Measurements from ENCODE around the gene RAB11A.
"Not testable (repeated sequence)": the region's sequence is repeated elsewhere in the genome, so short reads cannot be mapped to it uniquely, and the experiment has no call there.

RAB11A gene

DNA sequence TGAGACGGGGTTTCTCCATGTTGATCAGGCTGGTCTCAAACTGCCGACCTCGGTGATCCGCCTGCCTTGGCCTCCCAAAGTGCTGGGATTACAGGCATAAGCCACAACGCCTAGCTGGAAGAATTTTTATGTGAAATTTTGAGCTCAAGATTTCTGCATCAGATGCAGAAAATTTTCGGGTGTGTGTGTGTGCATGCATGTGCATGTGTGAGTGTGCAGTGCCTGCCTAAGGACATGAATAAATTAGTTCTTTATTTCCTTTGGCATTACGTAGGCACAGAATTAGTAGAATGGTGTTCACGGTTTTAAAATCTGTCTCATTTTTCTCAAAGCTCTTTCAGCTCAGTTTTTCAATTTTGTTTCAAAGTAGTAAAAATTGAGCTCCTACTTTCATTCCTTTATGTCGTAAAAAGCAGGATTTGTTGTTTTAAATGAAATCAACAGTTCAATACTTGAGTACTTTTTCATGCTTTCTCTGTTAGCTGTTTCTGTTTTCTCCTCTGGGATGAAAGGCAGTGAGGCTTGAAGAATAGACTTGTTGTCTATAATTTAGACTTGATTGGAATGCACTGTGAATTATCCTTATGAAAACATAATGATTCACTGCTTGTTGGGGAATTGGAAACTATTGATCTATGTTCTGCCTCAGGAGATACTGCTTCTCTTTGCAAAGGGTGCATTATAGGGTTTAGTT, 23.3 kb upstream of the RAB11A start:
- no peak for DNase-seq

DNA sequence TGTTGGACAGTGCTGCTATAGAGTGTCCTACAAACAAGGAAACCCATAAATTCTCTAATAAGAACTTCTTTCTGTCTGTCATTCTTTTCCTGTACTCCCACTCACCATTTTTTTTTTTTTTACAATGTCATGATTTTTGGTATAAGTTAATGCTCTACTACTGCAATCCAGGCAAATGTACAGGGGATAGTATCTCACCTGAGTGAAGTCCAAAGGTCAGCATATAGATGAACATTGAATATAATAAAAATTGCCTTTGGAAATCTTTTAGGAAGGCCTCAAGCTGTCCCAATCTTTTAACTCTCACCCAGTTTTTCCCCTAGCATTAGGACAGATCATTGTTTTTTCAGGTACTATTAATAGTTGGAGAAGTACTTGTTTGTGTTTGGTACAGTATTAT, 21.3 kb upstream of the RAB11A start:
- DNase-seq: no peak

DNA sequence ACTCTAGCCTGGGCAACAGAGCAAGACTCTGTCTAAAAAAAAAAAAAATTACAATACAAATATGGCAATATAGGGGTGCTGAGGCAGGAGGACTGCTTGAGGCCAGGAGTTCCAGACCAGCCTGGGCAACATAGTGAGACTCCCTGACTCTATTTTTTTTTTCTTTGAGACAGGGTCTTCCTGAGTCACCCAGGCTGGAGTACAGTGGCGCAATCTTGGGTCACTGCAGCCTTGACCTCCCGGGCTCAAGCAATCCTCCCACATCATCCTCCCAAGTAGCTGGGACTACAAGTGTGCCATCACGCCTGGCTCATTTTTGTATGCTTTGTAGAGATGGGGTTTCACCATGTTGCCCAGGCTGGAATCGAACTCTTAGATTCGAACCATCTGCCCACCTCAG, 17.3 kb upstream of the RAB11A start:
- no peak for DNase-seq

DNA sequence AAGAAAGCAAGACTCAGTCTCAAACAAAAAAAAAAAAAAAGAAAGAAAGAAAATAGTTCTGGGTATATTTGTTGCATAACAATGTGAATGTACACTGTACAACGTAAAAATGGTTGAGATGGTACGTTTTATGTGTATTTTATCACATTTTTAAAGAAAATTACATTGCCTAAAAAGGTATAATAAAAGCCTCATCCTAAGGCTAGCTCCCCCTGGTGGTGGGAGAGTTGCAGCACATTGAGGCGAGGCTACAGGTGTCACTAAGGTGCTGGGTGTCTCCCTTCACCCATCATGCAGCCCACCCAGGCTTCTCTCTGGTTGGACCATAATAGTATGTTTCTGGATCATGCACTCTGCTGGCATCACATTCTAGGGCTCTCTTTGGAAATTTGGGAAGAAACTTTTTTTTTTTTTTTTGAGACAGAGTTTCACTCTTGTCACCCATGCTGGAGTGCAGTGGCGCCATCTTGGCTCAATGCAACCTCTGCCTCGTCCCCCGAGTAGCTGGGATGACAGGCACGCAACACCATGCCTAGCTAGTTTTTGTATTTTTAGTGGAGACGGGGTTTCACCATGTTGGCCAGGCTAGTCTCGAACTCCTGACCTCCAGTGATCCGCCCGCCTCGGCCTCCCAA, 12.4 kb upstream of the RAB11A start:
- DNase-seq: peak; percentile 84

DNA sequence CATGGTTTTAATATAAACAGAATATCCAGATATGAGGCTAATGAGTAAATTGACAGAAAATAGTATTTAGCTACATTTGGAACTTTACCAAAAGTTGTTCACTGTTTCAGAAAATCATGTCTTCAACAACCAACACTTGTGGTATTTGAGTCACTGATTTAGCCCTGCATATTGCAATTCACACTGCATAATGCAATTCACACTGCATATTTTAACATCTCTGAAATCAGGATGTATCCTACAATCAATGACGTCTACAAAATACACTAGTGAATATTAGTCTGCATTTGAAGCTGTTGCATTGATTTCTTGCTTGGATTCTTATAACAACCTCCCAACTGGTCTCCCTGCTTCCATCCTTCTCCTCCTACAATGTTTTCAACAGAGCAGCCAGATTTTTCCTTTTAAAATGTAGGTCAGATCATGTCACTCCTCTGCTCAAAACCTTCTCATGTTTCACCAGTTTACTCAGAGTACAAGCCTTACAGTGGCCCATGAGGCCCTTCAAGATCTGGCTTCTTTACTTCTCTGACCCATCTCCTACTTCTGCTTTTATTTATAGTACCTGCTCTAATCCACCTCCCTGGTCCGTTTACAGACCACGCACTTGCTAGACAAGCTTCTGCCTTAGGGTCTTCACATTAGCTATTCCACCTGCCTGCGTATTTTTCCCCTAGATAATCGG, 11.4 kb upstream of the RAB11A start:
- no peak for DNase-seq

DNA sequence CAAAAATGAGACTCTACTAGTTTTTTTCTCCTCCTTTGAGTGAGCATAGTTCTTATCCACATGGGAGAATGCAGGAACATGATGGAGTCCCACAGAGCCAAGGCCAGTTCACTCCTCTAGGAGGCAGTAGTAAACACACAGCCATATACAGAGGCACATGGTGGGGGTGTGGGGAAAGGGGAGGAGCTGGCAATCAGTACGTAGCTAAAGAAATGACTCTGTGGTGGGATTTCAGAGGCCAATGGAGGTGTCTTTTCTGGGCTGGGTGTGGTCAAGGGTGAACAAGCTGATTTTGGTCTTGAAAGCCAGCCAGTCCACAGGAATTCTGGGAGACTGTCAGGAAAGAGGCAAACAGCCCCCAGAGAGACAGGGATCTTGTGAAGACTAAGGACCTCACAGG, 6.6 kb upstream of the RAB11A start:
- peak; percentile 74 for DNase-seq

DNA sequence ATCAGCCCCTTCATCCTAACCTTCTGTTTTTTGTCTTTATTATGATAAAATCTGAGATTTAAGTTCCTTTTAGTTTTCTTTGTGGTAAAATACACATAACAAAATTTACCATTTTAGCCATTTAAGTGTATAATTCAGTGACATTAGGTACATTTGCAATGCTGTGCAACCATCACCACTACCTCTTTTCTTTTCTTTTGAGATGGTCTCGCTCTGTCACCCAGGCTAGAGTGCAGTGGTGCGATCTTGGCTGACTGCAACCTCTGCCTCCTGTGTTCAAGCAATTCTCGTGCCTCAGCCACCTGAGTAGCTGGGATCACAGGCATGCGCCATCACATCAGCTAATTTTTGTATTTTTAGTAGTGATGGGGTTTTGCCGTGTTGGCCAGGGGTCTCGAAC, 6.2 kb upstream of the RAB11A start:
- no peak for DNase-seq

DNA sequence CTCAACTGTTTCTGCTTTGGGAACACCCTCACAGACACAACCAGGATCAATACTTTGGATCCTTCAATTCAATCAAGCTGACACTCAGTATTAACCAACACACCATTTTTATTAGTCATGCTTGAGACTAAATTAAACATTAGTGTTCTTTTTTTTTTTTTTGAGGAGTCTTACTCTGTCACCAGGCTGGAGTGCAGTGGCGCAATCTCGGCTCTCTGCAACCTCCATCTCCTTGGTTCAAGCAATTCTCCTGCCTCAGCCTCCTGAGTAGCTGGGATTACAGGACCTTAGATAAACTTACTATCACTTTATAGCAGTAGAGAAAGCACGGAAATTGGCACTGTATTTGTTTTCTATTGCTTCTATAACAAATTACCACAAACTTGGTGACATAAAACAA, 2.0 kb upstream of the RAB11A start:
- DNase-seq: no peak

DNA sequence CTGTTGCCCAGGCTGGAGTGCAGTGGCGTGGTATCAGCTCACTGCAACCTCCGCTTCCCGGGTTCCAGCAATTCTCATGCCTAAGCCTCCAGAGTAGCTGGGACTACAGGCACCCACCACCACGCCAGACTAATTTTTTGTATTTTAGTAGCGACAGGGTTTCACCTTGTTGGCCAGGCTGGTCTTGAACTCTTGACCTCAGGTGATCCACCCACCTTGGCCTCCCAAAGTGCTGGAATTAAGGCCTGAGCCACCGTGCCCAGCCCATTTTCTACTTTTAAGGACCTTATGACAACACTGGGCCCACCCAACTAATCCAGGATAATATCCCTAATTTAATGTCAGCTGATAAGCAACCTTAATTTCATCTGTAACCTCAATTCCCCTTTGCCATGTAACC, 1.4 kb upstream of the RAB11A start:
- not testable (repeated sequence) for DNase-seq

DNA sequence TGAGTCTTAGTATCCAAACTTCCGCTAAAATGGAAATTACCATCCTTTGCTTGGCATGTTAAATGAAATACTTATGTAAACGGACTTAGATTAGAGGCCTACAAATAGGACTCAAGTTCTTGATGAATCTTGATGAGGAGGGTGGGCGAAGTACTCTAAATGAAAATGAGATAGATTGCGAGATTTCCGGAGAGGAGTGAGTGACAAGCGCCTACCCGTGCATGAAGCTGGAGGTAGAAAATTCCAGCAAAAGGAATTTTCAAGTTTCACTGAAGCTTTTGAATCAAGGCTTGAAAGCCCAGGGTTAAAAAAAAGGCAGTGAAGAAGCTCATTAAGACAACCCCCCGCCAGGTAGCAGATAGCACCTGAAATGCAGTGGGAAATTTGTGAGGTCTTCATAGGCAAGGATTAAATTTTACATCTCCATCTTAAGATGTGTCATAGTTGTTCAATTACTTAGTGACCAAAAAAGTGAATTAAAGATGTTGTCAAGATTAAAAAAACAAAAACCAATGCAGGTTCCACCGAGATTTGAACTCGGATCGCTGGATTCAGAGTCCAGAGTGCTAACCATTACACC, 655 bp upstream of the RAB11A start:
- DNase-seq: no peak

DNA sequence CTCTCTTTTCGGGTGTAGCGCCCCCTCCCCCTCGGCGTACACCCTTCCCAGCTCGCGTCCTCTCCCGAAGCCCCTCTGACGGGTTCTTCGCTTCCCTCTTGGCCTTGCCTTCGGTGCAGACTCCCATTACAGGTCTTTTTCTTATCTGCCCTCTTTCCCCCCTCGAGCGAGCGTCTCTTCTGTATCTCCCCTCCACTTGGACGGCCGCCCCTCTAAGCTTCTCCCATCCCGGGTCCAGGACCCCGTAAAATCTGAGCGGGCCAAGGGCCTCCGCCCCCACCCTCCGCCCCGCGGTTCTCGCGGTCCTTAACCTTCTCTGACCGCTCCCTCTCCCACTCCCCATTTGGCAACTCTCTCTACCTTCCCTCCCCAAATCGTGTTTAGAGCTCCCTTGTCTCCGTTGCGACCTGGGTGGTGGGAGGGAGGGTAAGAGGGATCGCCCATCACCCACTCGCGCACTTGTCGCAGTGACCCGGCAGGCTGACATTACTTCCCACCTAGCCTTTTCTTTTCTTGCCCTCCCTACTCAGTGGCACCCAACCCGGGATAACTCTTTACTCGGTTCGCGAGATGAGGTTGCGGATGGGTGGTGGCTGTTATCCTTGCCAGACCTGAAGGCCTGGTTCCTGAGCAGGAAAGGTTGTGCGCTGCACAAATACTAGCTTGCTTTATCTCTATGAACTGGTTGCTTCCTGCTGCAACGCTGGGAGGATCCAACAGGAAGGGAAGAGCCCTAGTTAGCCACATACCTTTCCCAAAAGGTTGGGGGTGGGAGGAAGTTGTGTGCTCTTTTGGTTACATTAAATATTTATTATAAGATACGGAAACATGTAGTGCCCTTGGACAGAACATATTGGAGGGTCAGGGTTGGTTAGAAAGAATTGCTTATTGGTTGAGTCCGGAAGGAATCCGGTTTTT, 922 bp downstream of the RAB11A start:
- peak; percentile 28 for DNase-seq

DNA sequence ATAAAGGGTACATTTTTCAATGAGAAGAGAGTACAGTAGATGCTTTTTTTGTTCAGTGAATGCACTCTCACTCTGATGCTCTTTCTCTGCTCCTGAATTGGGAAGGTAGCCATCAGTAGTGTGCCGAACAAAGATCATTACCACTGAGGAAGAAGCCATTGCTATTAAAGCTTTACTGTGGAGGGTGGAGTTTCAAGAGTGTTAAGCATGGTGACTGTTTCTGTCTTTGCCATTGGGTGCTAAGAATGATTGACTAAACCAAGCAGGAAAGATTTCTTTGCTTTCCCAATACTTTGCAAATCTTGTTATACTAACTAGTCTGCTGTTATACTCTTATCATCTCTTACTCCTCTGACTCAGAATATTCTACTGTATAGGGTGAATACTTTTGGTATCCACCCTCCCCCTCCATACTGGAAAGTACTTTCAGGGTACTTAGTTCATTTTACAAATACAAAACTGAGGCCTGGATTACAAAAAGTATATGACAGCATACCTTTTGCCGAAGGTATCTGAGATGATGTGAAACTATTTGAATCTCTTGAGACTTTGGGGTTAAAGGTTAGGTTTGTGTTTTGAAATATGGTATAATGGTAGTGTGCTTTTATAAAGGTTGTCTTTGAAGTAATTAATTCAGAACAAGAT, 1.7 kb downstream of the RAB11A start:
- DNase-seq: peak; percentile 26

DNA sequence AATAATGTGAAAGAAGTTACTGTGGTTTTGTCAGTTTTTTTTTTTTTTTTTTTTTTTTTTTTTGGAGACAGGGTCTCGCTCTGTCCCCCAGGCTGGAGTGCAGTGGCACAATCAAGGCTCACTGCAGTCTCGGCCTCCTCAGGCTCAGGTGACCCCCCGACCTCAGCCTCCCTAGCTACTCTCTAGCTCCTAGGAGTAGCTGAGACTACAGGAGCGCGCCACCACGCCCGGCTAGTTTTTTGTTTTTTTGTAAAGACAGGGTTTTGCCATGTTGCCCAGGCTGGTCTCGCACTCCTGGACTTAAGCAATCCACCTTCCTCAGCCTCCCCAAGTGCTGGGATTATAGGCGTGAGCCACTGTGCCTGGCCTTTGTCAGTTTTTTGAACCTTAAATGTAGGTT, 2.6 kb downstream of the RAB11A start:
- not testable (repeated sequence) for DNase-seq

DNA sequence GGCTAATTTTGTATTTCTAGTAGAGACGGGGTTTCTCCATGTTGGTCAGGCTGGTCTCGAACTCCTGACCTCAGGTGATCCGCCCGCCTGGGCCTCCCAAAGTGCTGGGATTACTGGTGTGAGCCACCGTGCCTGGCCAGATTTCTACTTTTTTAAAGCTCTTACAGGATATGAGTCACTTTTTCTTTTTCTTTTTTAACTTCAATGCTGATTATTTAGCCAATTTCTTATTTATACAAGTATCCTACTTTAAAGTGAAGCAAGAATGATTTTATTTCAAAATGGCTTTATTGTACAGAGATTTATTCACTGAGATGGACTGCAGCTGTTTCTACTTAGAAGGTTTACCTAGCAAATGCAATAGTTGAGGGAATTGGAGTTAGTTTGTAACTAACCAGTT, 3.3 kb downstream of the RAB11A start:
- DNase-seq: not testable (repeated sequence)

DNA sequence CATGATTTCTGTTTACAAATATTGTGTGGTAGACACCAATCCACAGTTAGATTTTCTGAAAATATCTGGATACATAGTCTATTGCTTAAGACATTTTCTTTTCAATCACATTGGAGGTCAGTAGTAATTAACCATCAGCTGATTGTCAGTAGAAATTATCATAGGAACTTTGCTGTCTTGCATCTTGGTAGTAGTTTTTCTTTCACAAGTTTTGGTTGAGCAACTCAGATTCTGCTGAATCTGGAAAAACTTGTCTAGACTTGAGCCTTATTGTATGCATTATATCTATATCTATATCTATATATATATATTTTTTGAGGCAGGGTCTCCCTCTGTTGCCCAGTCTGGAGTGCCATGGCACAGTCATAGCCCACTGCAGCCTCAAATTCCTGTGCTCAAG, 4.0 kb downstream of the RAB11A start:
- no peak for DNase-seq

DNA sequence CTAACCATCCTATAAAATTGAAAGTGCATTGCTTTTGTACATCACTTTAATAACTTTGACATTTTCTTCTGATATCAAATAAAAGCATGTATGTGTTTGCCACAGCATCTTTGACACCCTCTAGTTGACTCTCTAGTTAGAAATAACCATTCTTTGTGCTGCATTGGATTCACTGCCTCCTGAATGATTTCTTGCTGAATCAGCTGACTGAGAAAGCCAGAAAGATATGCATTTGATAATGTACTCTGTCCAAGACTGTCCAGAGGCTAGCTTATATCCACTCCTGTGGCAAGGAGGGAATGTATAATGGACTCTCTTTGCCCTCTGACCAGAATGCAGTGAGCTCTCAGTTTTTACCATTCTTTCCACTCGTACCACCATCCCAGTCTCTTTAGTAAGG, 6.2 kb downstream of the RAB11A start:
- no peak for DNase-seq

DNA sequence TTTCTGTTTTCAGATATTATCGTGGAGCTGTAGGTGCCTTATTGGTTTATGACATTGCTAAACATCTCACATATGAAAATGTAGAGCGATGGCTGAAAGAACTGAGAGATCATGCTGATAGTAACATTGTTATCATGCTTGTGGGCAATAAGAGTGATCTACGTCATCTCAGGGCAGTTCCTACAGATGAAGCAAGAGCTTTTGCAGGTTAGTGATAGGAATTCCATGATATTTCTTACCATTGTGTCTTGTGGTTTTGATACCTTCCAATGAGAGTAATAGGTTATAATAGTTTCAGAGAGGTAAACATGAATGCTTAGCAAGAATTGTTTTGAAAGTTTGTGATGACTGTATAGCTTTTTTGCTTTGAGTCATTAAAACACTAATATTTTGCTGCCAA, 8.5 kb downstream of the RAB11A start:
- DNase-seq: no peak

DNA sequence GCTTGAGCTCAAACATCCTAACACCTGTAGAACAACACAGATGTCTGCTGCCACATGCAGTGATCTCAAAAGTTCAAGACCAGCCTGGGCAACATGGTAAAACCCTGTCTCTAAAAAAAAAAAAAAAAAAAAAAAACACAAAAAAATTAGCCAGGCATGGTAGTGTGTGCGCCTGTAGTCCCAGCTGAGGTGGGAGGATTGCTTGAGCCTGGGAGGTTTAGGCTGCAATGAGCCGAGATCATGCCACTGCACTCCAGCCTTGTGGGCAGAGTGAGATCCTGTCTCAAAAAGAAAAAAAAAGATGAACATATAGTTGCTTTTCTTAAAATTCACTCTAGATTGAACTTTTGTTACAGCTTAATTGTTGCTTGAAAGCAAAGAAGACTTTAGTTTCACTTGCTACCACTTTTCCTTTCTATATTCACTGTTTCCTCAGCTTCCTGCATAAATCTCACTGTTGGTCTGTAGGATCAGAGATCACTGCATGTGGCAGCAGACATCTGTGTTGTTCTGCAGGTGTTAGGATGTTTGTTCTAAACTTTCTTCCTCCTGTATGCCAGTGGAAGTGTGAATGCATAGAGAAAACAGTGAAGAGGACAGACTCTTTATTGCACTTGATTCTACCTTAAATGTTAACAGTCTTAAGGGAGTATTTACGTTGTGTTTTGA, 12.6 kb downstream of the RAB11A start:
- no peak for DNase-seq

DNA sequence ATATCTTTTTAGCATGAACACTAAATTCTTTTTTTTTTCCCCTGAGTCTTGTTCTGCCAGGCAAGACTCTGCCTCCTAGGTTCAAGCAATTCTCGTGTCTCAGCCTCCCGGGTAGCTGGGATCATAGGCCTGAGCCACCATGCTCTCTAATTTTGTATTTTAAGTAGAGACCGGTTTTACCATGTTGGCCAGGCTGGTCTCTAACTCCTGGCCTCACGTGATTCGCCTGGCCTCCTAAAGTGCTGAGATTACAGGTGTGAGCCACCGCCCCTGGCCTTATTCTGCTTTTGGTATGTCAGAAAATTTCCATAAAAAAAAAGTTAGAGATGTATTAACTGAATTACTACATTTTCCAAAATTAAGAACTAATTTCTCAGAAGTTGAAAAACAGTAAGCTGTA, 14.3 kb downstream of the RAB11A start:
- DNase-seq: no peak

DNA sequence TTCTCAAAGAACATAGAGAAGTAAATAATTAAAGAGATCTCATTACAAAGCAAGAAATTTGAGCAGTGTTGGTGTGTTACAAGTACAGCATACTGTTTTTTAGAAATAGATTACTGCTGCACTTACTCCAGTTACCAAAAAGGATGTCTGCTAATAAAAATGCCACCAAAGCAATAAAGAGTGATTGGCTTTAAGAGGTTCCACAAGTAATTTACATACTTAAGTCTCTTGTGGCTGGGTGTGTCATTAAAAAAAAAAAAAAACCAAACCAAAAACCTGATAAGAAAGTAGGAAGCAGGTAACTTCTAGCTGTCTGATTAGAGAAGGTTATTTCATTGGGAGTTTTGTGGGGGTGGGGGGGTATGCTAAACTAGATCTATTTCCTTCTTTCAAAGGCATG, 15.2 kb downstream of the RAB11A start:
- no peak for DNase-seq

DNA sequence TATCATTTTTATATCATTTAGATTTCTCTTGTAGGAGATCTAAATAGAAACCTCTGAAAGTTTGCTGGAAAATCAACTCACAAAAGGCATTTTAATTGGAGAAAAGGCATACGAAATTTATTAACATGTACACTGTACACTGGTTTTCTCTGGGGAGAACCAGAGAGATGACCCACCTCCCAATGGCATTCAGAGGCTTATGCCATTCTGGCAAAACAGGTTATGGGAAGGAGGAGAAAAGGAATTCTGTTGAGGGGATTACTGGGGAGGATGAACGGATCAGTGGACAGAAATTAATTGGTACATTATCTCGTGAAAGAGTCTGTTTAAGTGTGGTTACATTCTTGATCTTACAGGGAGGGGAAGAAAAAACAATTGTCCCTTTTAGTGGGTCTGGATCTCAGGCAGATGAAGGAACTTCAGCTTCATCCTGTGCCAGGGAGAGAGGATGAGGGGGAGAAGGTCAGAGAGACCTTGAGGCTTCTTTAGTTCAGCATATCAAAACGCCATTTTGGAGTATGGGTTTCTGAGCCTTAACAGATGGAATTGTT, 16.5 kb downstream of the RAB11A start:
- DNase-seq: no peak

DNA sequence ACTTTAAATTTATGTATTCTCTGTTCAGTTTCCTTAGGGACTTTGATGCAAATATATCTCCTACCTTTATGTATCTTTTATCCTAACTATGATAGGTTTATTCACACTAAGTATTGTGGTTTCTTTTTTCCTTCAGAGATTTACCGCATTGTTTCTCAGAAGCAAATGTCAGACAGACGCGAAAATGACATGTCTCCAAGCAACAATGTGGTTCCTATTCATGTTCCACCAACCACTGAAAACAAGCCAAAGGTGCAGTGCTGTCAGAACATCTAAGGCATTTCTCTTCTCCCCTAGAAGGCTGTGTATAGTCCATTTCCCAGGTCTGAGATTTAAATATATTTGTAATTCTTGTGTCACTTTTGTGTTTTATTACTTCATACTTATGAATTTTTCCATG, 18.3 kb downstream of the RAB11A start:
- peak; percentile 67 for DNase-seq
